Measurements from ENCODE around the gene SH3TC1. TPM values are rescaled to one million over a fixed set of nuclear protein-coding genes. Genes with fewer than 3 reads are reported as not detected.
A peak's percentile ranks its signal among the peaks of the same experiment; 100 is the strongest.

SH3TC1 gene
- 10 to 100 TPM; 16.2 to 17.5 TPM for total RNA-seq

DNA sequence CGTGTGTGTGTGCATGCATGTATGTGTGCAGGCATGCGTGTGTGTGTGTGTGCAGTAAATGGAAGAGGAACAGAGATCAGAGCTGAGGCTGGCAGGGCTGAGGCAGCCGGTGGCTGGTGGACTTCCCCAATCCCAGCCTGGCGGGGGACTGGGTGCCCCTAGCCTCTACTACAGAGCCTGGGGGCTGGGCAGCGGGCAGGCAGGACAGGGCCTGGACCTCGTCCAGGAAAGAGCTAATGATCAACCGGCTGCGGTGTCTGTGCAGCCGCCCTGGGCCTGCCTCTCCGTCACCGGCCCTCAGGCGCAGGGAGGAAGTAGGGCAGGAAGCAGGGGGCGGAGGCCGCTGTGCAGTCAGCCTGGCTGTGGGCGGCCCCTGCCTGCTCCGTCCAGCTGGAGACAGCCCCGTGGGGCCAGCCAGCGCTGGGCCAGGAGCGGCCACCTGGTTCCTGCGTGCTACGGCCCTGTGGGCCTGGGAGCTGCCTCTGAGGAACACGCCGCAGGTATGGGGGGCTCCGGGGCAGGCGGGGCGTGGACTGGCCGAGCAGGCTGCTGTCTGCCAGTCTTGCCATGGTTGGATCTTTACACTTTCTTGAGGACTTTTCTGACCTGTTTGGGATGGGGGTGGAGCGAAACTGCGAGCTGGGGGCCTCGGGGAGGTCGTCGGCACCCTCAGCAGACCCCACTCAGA is at the start of gene SH3TC1:
SH3TC1 (plus strand) TSS at position 385 of the 688 bp plus-strand sequence. CDS start 5,905 bp downstream, outside the sequence.
- peak within 1 kb of the TSS; percentile 83 for H3K4me3 Mint-ChIP-seq

GRCh38 chr4:8149664-8150063 is 49.4 kb upstream of the SH3TC1 start:
- no peak for TF ChIP-seq CTCF (IDR thresholded peaks at IDR 0.05)
- Mint-ChIP-seq H3K4me1 (ENCODE audit: low read depth) (peaks cover 1% of the 10 kb centered on the region), H3K9me3 (no peaks in the 10 kb centered on the region), H3K27me3 (peaks cover 3% of the 10 kb centered on the region), H3K36me3 (ENCODE audit: low read depth) (no peaks in the 10 kb centered on the region), H3K27ac (no peak overlapping the region), H3K4me3 (no peak overlapping the region)
- DNase-seq (no peak), ATAC-seq (no peak)
- CTCF ChIA-PET: no interaction called here
- POLR2A ChIA-PET: no interaction called here
- intact Hi-C loops (cut with micrococcal nuclease): no loop called here

More for the DNA sequence above, at the start of gene SH3TC1:
- no peaks in the 10 kb centered on the region for H3K27me3 Mint-ChIP-seq
- no peaks in the 10 kb centered on the region for H3K9me3 Mint-ChIP-seq
- ATAC-seq (peak; percentile 78), DNase-seq (peak; percentile 82)
- CTCF ChIA-PET: interaction anchor here (0.7 to 3.0 kb wide), 11 partner anchors 22 to 240 kb away, joined by 3 to 20 read pairs (median 3); partner anchors contain the start of gene ABLIM2
- POLR2A ChIA-PET: interaction anchor here (0.6 to 3.1 kb wide), 3 partner anchors 18 to 1137 kb away, joined by 3 to 23 read pairs (median 3); no protein-coding TSS in a partner anchor
- no peak for TF ChIP-seq CTCF (IDR thresholded peaks at IDR 0.05)
- no peaks in the 10 kb centered on the region for H3K36me3 Mint-ChIP-seq (ENCODE audit: low read depth)
- H3K27ac Mint-ChIP-seq: peak within 1 kb of the TSS; percentile 83
- intact Hi-C loops (cut with micrococcal nuclease): no loop called here
- H3K4me1 Mint-ChIP-seq (ENCODE audit: low read depth): peaks cover 47% of the 10 kb centered on the region

- ATAC-seq (no peak), DNase-seq (no peak)
- Mint-ChIP-seq H3K36me3 (ENCODE audit: low read depth) (no peaks in the 10 kb centered on the region), H3K9me3 (no peaks in the 10 kb centered on the region), H3K4me3 (no peak overlapping the region), H3K27ac (no peak overlapping the region), H3K27me3 (peaks cover 3% of the 10 kb centered on the region), H3K4me1 (ENCODE audit: low read depth) (peaks cover 2% of the 10 kb centered on the region)
- TF ChIP-seq CTCF (IDR thresholded peaks at IDR 0.05): no peak
- intact Hi-C loops (cut with micrococcal nuclease): no loop called here
- ChIA-PET CTCF (no interaction called here), POLR2A (interaction anchor here (1.0 kb wide), 1 partner anchor 302 kb away, joined by 3 read pairs; no protein-coding TSS in a partner anchor)
Measured at GRCh38 chr4:8150152-8151090, 48.7 kb upstream of the SH3TC1 start.

- CTCF ChIA-PET: no interaction called here
- Mint-ChIP-seq H3K4me3 (no peak overlapping the region), H3K9me3 (no peaks in the 10 kb centered on the region), H3K27me3 (no peaks in the 10 kb centered on the region), H3K36me3 (ENCODE audit: low read depth) (no peaks in the 10 kb centered on the region), H3K27ac (no peak overlapping the region), H3K4me1 (ENCODE audit: low read depth) (peaks cover 2% of the 10 kb centered on the region)
- POLR2A ChIA-PET: interaction anchor here (1.0 kb wide), 1 partner anchor 302 kb away, joined by 3 read pairs; no protein-coding TSS in a partner anchor
- DNase-seq (no peak), ATAC-seq (no peak)
- intact Hi-C loops (cut with micrococcal nuclease): no loop called here
- TF ChIP-seq CTCF (IDR thresholded peaks at IDR 0.05): no peak
Measured at GRCh38 chr4:8151165-8151650, 47.9 kb upstream of the SH3TC1 start.
